Mammary epithelial cell (primary cell): ENCODE measurements around the gene RBPJL.

Experiments
- CTCF ChIP-seq, 2 donors: IDR thresholded peaks in 1 of 2; conservative IDR thresholded peaks in 1 of 2; 2 replicates each; pipeline ENCODE4 v1.5.1; 2011 to 2012; ENCODE audit warnings: inconsistent platforms in 2 of 2, low read length in 2 of 2, mild to moderate bottlenecking in 2 of 2, control low read depth in 1 of 2, low read depth in 1 of 2; ENCODE audit not compliant: insufficient read depth in 1 of 2; ENCODE audit errors: extremely low read depth in 1 of 2
- EZH2 ChIP-seq: IDR thresholded peaks from 2 replicates; pipeline ENCODE4 v1.6.1; 2012; ENCODE audit warnings: low read length, inconsistent platforms, borderline replicate concordance

GRCh38 chr20:45346291-45346718 lies 39.7 kb downstream of the RBPJL start:
- TF ChIP-seq EZH2 (no peak), CTCF (conservative IDR thresholded peaks at IDR 0.05 in 1 of 2, IDR thresholded peaks at IDR 0.05 in 1 of 2; ENCODE audit: extremely low read depth in 1 of 2, insufficient read depth in 1 of 2, low read depth in 1 of 2, low read length in 2 of 2) (no peak)
